HepG2 (cell line): ENCODE data around the gene SYNPO. TPM values are rescaled to one million over a fixed set of nuclear protein-coding genes. Genes with fewer than 3 reads are reported as not detected.

ENCODE experiments used
- ARNTL ChIP-seq: sonication (generic); formaldehyde crosslinking; IDR thresholded peaks from 2 replicates; pipeline ENCODE4 v1.4.0; 2020; ENCODE audit warnings: mild to moderate bottlenecking, missing genetic modification reagents
- CTCF ChIP-seq: sonication (generic); formaldehyde crosslinking; IDR thresholded peaks from 2 replicates; pipeline ENCODE4 v1.5.0; 2020; ENCODE audit warnings: mild to moderate bottlenecking, missing genetic modification reagents, moderate library complexity
- HDAC2 ChIP-seq: sonication (generic); formaldehyde crosslinking; IDR thresholded peaks from 2 replicates; pipeline ENCODE4 v1.4.0; 2020; ENCODE audit warnings: missing genetic modification reagents
- HNF1B ChIP-seq: sonication (generic); formaldehyde crosslinking; IDR thresholded peaks from 2 replicates; pipeline ENCODE4 v1.5.1; 2020; ENCODE audit warnings: mild to moderate bottlenecking, moderate library complexity, missing genetic modification reagents
- IRF1 ChIP-seq: sonication (generic); formaldehyde crosslinking; IDR thresholded peaks from 2 replicates; pipeline ENCODE4 v1.4.0; 2020; ENCODE audit warnings: low read depth, mild to moderate bottlenecking, missing genetic modification reagents
- MLX ChIP-seq: IDR thresholded peaks from 2 replicates; pipeline ENCODE4 v1.6.1; 2016
- NFIC ChIP-seq: IDR thresholded peaks from 2 replicates; pipeline ENCODE4 v1.6.1; 2012; ENCODE audit warnings: mild to moderate bottlenecking, low read length, inconsistent platforms
- PAWR ChIP-seq: sonication (generic); formaldehyde crosslinking; IDR thresholded peaks from 2 replicates; pipeline ENCODE4 v1.4.0; 2020; ENCODE audit warnings: missing genetic modification reagents, mild to moderate bottlenecking, borderline replicate concordance
- PAXIP1 ChIP-seq: sonication (generic); formaldehyde crosslinking; conservative IDR thresholded peaks from 2 replicates; pipeline ENCODE4 v1.4.0; 2020; ENCODE audit warnings: mild to moderate bottlenecking, missing genetic modification reagents, moderate library complexity
- RXRB ChIP-seq: IDR thresholded peaks from 2 replicates; pipeline ENCODE4 v1.6.1; 2016; ENCODE audit warnings: borderline replicate concordance, missing genetic modification reagents, missing compliant biosample characterization
- SOX13 ChIP-seq, 3 experiments: fragments of 450-650 bp in 1 of 3; sonication (generic) in 1 of 3; formaldehyde crosslinking in 1 of 3; IDR thresholded peaks in 2 of 3; conservative IDR thresholded peaks in 1 of 3; 2 replicates each; pipeline versions ENCODE4 v1.5.0 to v1.6.1; 2016 to 2020; ENCODE audit warnings: antibody characterized with exemption in 1 of 3, mild to moderate bottlenecking in 1 of 3, missing compliant biosample characterization in 1 of 3, missing genetic modification reagents in 1 of 3, moderate library complexity in 1 of 3
- SUZ12 ChIP-seq: fragments of 150-350 bp; IDR thresholded peaks from 2 replicates; pipeline ENCODE4 v1.6.1; 2014; ENCODE audit warnings: low read depth, low read length
- ZNF205 ChIP-seq: IDR thresholded peaks from 2 replicates; pipeline ENCODE4 v1.6.1; 2018; ENCODE audit warnings: missing biosample characterization, missing genetic modification reagents
- ZNF326 ChIP-seq: sonication (generic); formaldehyde crosslinking; IDR thresholded peaks from 2 replicates; pipeline ENCODE4 v1.4.0; 2020; ENCODE audit warnings: missing genetic modification reagents, borderline replicate concordance
- ZNF557 ChIP-seq: sonication (generic); formaldehyde crosslinking; IDR thresholded peaks from 2 replicates; pipeline ENCODE4 v1.4.0; 2020; ENCODE audit warnings: missing genetic modification reagents
- ZNF574 ChIP-seq: sonication (generic); formaldehyde crosslinking; IDR thresholded peaks from 2 replicates; pipeline ENCODE4 v1.4.0; 2020; ENCODE audit warnings: missing genetic modification reagents
- ZNF619 ChIP-seq: sonication (generic); formaldehyde crosslinking; IDR thresholded peaks from 2 replicates; pipeline ENCODE4 v1.4.0; 2020; ENCODE audit warnings: mild to moderate bottlenecking, missing genetic modification reagents
- ZSCAN20 ChIP-seq: sonication (generic); formaldehyde crosslinking; IDR thresholded peaks from 2 replicates; pipeline ENCODE4 v1.4.0; 2020; ENCODE audit warnings: missing genetic modification reagents, mild to moderate bottlenecking, borderline replicate concordance
- polyA plus RNA-seq, 8 experiments: library from polyadenylated mRNA; depleted of rRNA in 3 of 8; stranded (reverse) in 7 of 8; unstranded in 1 of 8; fragments of >200 nt; fragmentation: Illumina TruSeq in 4 of 8; extraction: Trizol in 4 of 8; gene quantifications; 2 replicates each; pipeline versions ENCODE4 v1.2.1 to v1.2.3, GENCODE V29; 2011 to 2016; ENCODE audit warnings: low read depth in 4 of 8, missing spikeins in 1 of 8, mixed read lengths in 1 of 8; ENCODE audit not compliant: insufficient read depth in 1 of 8
- total RNA-seq, 5 experiments: library from RNA; depleted of rRNA; stranded (reverse); fragments of >200 nt; fragmentation: Illumina TruSeq; extraction: Trizol; gene quantifications; 2 replicates each; pipeline ENCODE4 v1.2.3, GENCODE V29; 2016; ENCODE audit warnings: low read depth in 1 of 5

SYNPO gene
- total and polyA plus RNA-seq, 2 of the 13 experiments (the other 11 are each of a cell fraction or from before 2014, with no cell fraction given) = 0.09 to 0.30 TPM

- TF ChIP-seq HNF1B (CRISPR knock-in tag) (peak; percentile 41; the same call in 1 of the 2 replicates), ARNTL (CRISPR knock-in tag) (peak; percentile 45; the same call in 1 of the 2 replicates), ZNF574 (0 out of 2 replicates have a peak, but pooled peaks have one; percentile 27), ZNF205 (CRISPR knock-in tag) (0 out of 2 replicates have a peak, but pooled peaks have one; percentile 47), CTCF (CRISPR knock-in tag) (0 out of 2 replicates have a peak, but pooled peaks have one; percentile 7), IRF1 (CRISPR knock-in tag) (no peak), PAWR (CRISPR knock-in tag) (0 out of 2 replicates have a peak, but pooled peaks have one; percentile 41), NFIC (peak; percentile 47; the same call in 1 of the 2 replicates), ZNF619 (CRISPR knock-in tag) (no peak), ZNF326 (CRISPR knock-in tag) (no peak), ZNF557 (CRISPR knock-in tag) (no peak), ZSCAN20 (no peak), MLX (peak; percentile 63; the same call in 1 of the 2 replicates), HDAC2 (CRISPR knock-in tag) (peak; percentile 79), SOX13 (IDR thresholded peaks at IDR 0.05) (no peak), SOX13 (CRISPR knock-in tag; conservative IDR thresholded peaks at IDR 0.05 in 1 of 2, IDR thresholded peaks at IDR 0.05 in 1 of 2) (peak in 1 of 2 experiments; percentile 70; a peak in 2 of 4 replicates), PAXIP1 (CRISPR knock-in tag) (peak; percentile 75), RXRB (CRISPR knock-in tag) (peak; percentile 95), SUZ12 (no peak)
Observed at GRCh38 chr5:150616024-150616470, 24.4 kb upstream of the SYNPO start (continued).
